HepG2 (cell line): ENCODE measurements around the gene FAM98A. TPM values are rescaled to one million over a fixed set of nuclear protein-coding genes. Genes with fewer than 3 reads are reported as not detected.

Experiments
- ATAC-seq: fragments of 200-7000 bp; cut with Tn5 transposase; 3 replicates; pipeline ENCODE4 v1.9.1; 2020; ENCODE audit warnings: mild to moderate bottlenecking, moderate library complexity
- BruUV-seq: library from RNA; stranded (reverse); fragments of 400-500 nt; replicated peaks from 2 replicates; lab custom pipeline; 2021; lab: Mats Ljungman, UMichigan
- CTCF ChIA-PET: fragments of 300-600 bp; formaldehyde crosslinking; extraction: SDS; loops from one replicate; lab custom pipeline; 2021; ENCODE audit warnings: low total read pairs, inconsistent platforms, low intra/inter-chr PET ratio; lab: Yijun Ruan, JAX
- POLR2A ChIA-PET: fragments of 350-600 bp; sonication (Branson Sonifier 250); formaldehyde crosslinking; loops from one replicate; lab custom pipeline; 2020; ENCODE audit warnings: antibody characterized with exemption, inconsistent platforms; lab: Yijun Ruan, JAX
- DNase-seq: peaks from one replicate; pipeline ENCODE4 v3.0.0-alpha.2; 2015; ENCODE audit warnings: low spot score
- FAIRE-seq: peaks from 3 replicates; lab custom pipeline; 2011; peaks lifted over from hg19 to GRCh38; lab: Jason Lieb, UNC
- H2AFZ ChIP-seq: one replicate; pipeline ENCODE4 v1.6.1; 2011; ENCODE audit warnings: low read length, inconsistent platforms
- H3K27ac ChIP-seq: fragments of 300-600 bp; 3 replicates; pipeline ENCODE4 v1.8.0; 2011; ENCODE audit warnings: mixed run types, mild to moderate bottlenecking, mixed read lengths, low read length, inconsistent platforms; ENCODE audit not compliant: insufficient read depth; ENCODE audit errors: extremely low read length
- H3K27me3 ChIP-seq, 2 experiments: fragments of 200-600 bp in 1 of 2; 2 replicates in 1 of 2; 3 replicates in 1 of 2; pipeline versions ENCODE4 v1.6.0 to v1.8.0; 2011; ENCODE audit warnings: low read length in 2 of 2, mild to moderate bottlenecking in 2 of 2, moderate library complexity in 2 of 2, inconsistent platforms in 1 of 2; ENCODE audit not compliant: insufficient read depth in 2 of 2, control insufficient read depth in 1 of 2
- H3K36me3 ChIP-seq, 2 experiments: fragments of 200-600 bp in 1 of 2; replicated peaks in 1 of 2; 2 replicates in 1 of 2; 3 replicates in 1 of 2; pipeline versions ENCODE4 v1.5.1 to v1.8.0; 2011; ENCODE audit warnings: low read length in 2 of 2, inconsistent platforms in 1 of 2; ENCODE audit not compliant: insufficient read depth in 2 of 2, control insufficient read depth in 1 of 2
- H3K4me1 ChIP-seq: 2 replicates; pipeline ENCODE4 v1.5.1; 2012; ENCODE audit warnings: low read length, inconsistent platforms; ENCODE audit not compliant: insufficient read depth
- H3K4me2 ChIP-seq: 2 replicates; pipeline ENCODE4 v1.6.0; 2011; ENCODE audit warnings: low read depth, low read length, inconsistent platforms
- H3K4me3 ChIP-seq, 3 experiments: fragments of 200-600 bp in 1 of 3; sonication (generic), shearing (Covaris generic) in 1 of 3; replicated peaks in 1 of 3; 2 replicates each; pipeline ENCODE4 v1.5.1; 2011 to 2016; ENCODE audit warnings: low read length in 3 of 3, inconsistent platforms in 2 of 3, low read depth in 2 of 3, mild to moderate bottlenecking in 2 of 3, control low read depth in 1 of 3, mixed read lengths in 1 of 3; ENCODE audit not compliant: insufficient read depth in 1 of 3
- H3K79me2 ChIP-seq: one replicate; pipeline ENCODE4 v1.6.1; 2011; ENCODE audit warnings: low read length, inconsistent platforms; ENCODE audit not compliant: insufficient read depth
- H3K9ac ChIP-seq: 2 replicates; pipeline ENCODE4 v1.6.0; 2011; ENCODE audit warnings: mild to moderate bottlenecking, low read depth, low read length, inconsistent platforms; ENCODE audit not compliant: insufficient read depth
- H3K9me3 ChIP-seq: 2 replicates; pipeline ENCODE4 v1.5.1; 2012; ENCODE audit warnings: mild to moderate bottlenecking, low read length
- H4K20me1 ChIP-seq: 2 replicates; pipeline ENCODE4 v1.6.0; 2011; ENCODE audit warnings: inconsistent platforms, mild to moderate bottlenecking, low read length, moderate library complexity; ENCODE audit not compliant: insufficient read depth
- CREB1 ChIP-seq, 2 experiments: fragments of 450-650 bp in 1 of 2; IDR thresholded peaks; 2 replicates each; pipeline ENCODE4 v1.6.1; 2016 to 2017; ENCODE audit warnings: control low read depth in 1 of 2, mild to moderate bottlenecking in 1 of 2, missing compliant biosample characterization in 1 of 2, missing genetic modification characterization in 1 of 2
- CREM ChIP-seq, 2 experiments: sonication (generic) in 1 of 2; formaldehyde crosslinking in 1 of 2; IDR thresholded peaks; 2 replicates each; pipeline versions ENCODE4 v1.4.0 to v1.6.1; 2016 to 2020; ENCODE audit warnings: antibody characterized with exemption in 1 of 2, mild to moderate bottlenecking in 1 of 2, missing genetic modification reagents in 1 of 2
- ERF ChIP-seq: IDR thresholded peaks from 2 replicates; pipeline ENCODE4 v1.6.1; 2018; ENCODE audit warnings: missing biosample characterization, missing genetic modification reagents
- HOXA5 ChIP-seq: sonication (generic); formaldehyde crosslinking; IDR thresholded peaks from 2 replicates; pipeline ENCODE4 v1.4.0; 2020; ENCODE audit warnings: missing genetic modification reagents
- KDM5A ChIP-seq: fragments of 200-600 bp; sonication (generic); IDR thresholded peaks from 2 replicates; pipeline ENCODE4 v1.7.0; 2018; ENCODE audit warnings: antibody characterized with exemption, mild to moderate bottlenecking, low read length, borderline replicate concordance
- MED1 ChIP-seq: sonication (generic); formaldehyde crosslinking; IDR thresholded peaks from 2 replicates; pipeline ENCODE4 v1.4.0; 2020; ENCODE audit warnings: missing genetic modification reagents
- RAD21 ChIP-seq: fragments of 450-650 bp; formaldehyde crosslinking; IDR thresholded peaks from 2 replicates; pipeline ENCODE4 v1.5.0; 2020; ENCODE audit warnings: mild to moderate bottlenecking
- REL ChIP-seq: sonication (generic); formaldehyde crosslinking; conservative IDR thresholded peaks from 2 replicates; pipeline ENCODE4 v1.8.0; 2022; ENCODE audit warnings: mild to moderate bottlenecking, missing genetic modification reagents, moderate library complexity
- SMC3 ChIP-seq: IDR thresholded peaks from 2 replicates; pipeline ENCODE4 v1.6.1; 2011; ENCODE audit warnings: low read length, improper control_type of control experiment
- ZNF816 ChIP-seq: sonication (generic); formaldehyde crosslinking; IDR thresholded peaks from 2 replicates; pipeline ENCODE4 v1.8.0; 2022; ENCODE audit warnings: missing genetic modification reagents, mild to moderate bottlenecking, borderline replicate concordance
- WGBS: methylation state at CpG from one replicate; pipeline ENCODE4 v1.1.6; 2017; ENCODE audit warnings: low lambda C conversion rate; 5-methylcytosine and 5-hydroxymethylcytosine counted together
- in situ Hi-C: cut with HindIII; loops from 2 replicates; pipeline ENCODE4 v1.10.0; 2017; ENCODE audit warnings: low pct_unique_long_range_greater_than_20kb; ENCODE audit not compliant: extremely low pct_ligation_motif_present
- intact Hi-C: fragments of 100-400 bp; cut with micrococcal nuclease; formaldehyde crosslinking; loops from one replicate; pipeline ENCODE4 v1.10.0; 2022; ENCODE audit not compliant: unreplicated experiment
- polyA plus RNA-seq, 8 experiments: library from polyadenylated mRNA; depleted of rRNA in 3 of 8; stranded (reverse) in 7 of 8; unstranded in 1 of 8; fragments of >200 nt; fragmentation: Illumina TruSeq in 4 of 8; extraction: Trizol in 4 of 8; gene quantifications; 2 replicates each; pipeline versions ENCODE4 v1.2.1 to v1.2.3, GENCODE V29; 2011 to 2016; ENCODE audit warnings: low read depth in 4 of 8, missing spikeins in 1 of 8, mixed read lengths in 1 of 8; ENCODE audit not compliant: insufficient read depth in 1 of 8
- total RNA-seq, 5 experiments: library from RNA; depleted of rRNA; stranded (reverse); fragments of >200 nt; fragmentation: Illumina TruSeq; extraction: Trizol; gene quantifications; 2 replicates each; pipeline ENCODE4 v1.2.3, GENCODE V29; 2016; ENCODE audit warnings: low read depth in 1 of 5
- TF ChIP-seq, protein P1 (sequence below): sonication (generic); formaldehyde crosslinking; IDR thresholded peaks from 2 replicates; pipeline ENCODE4 v1.5.0; 2020; ENCODE audit warnings: missing genetic modification reagents
- TF ChIP-seq, protein P2 (sequence below): sonication (generic); formaldehyde crosslinking; IDR thresholded peaks from 2 replicates; pipeline ENCODE4 v1.4.0; 2020; ENCODE audit warnings: missing genetic modification reagents

The FAM98A gene
- total and polyA plus RNA-seq, 2 of the 13 experiments (the other 11 are each of a cell fraction or from before 2014, with no cell fraction given): 44.0 to 61.4 TPM

DNA sequence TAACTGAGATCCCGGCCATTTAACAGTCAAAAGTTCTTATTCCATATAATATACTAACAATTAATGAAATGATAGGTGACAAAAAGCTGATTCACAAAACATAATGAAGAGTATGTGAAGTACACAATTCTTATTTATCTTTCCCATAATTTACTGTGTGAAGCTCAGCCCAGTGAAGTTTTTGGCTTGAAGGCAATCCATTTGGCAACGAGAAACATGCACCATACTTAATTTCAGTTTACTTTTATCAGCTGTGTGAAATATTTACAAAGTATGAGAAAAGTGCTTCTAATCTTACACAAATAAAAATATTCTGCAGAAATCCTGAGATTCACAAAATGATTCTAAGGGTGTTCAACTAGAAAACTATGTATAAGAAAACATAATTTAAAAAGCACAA, 12.3 kb downstream of the FAM98A start:
- no TSS peak for BruUV-seq
- no peak overlapping the region for H2AFZ ChIP-seq
- no peaks in the 10 kb centered on the region for H3K9me3 ChIP-seq
- H3K36me3 ChIP-seq: peaks cover 12 to 66% of the 10 kb centered on the region in 2 experiments
- no peak overlapping the region for H3K9ac ChIP-seq
- ATAC-seq (no peak), DNase-seq (no peak), FAIRE-seq (no peak)
- CTCF ChIA-PET: no interaction called here
- intact Hi-C loops (no loop called here), in situ Hi-C loops (loop anchor here (25.0 kb wide), 1 partner anchor 824 kb away; no protein-coding TSS in a partner anchor)
- H3K4me1 ChIP-seq: no peaks in the 10 kb centered on the region
- H3K4me2 ChIP-seq: no peak overlapping the region
- POLR2A ChIA-PET: no interaction called here
- WGBS: 98% methylated on average over 2 of the region's 2 CpGs
- no peaks in the 10 kb centered on the region for H3K79me2 ChIP-seq
- H3K27me3 ChIP-seq: no peaks in the 10 kb centered on the region
- H3K27ac ChIP-seq: no peak overlapping the region
- no peaks in the 10 kb centered on the region for H4K20me1 ChIP-seq
- TF ChIP-seq ERF (CRISPR knock-in tag): no peak
- no peak overlapping the region for H3K4me3 ChIP-seq

DNA sequence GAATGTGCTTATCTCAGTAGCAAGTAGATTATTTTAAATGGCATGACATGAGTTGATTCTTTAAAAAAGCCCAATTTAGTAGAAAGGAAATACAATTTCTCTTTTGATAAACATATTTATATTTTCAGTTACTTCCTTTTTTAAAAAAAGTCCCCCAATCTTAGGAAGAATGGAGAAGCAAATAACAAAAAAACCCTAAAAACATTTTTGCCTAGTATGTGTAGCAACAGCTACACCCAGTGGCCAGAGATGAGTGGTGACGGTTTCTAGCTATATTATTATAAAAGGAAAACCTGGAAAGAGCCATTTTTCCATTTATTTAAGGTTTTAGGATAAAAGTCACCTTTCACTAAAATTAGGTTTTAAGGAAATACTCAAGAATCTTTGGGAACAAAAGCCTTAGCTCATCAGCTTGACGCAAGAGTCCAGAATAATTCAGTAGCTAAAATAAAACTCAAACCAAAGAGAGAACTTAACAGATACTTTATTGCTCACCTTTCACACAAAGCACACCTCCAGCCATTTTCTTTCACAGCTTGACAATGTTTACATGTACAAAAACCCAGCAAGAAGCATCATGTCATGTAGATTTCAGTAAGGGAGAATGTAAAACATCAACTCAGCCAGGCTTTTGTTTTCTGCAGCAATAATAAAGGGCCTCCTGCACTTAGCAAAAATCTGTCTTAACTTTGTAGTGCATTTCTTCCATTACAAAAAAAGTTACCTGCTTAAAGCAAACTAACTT, 15.7 kb downstream of the FAM98A start:
- Histone ChIP-seq H2AFZ (no peak overlapping the region), H3K4me1 (no peaks in the 10 kb centered on the region), H3K36me3 (peaks cover 10 to 46% of the 10 kb centered on the region in 2 experiments), H3K9ac (no peak overlapping the region), H3K4me2 (no peak overlapping the region), H4K20me1 (no peaks in the 10 kb centered on the region), H3K27me3 (no peaks in the 10 kb centered on the region), H3K4me3 (no peak overlapping the region), H3K79me2 (no peaks in the 10 kb centered on the region), H3K9me3 (no peaks in the 10 kb centered on the region), H3K27ac (no peak overlapping the region)
- in situ Hi-C loops (loop anchor here (5.0 to 25.0 kb wide), 3 partner anchors 106 to 821 kb away; partner anchors contain the start of gene RASGRP3), intact Hi-C loops (loop anchor here (1.0 to 5.0 kb wide), 4 partner anchors 106 to 811 kb away; partner anchors contain the start of genes LTBP1 and RASGRP3)
- 58% methylated on average over 2 of the region's 2 CpGs for WGBS
- BruUV-seq: no TSS peak
- ATAC-seq (peak; percentile 68), DNase-seq (peak; percentile 36), FAIRE-seq (no peak)
- ChIA-PET CTCF (interaction anchor here (1.6 kb wide), 1 partner anchor 170 kb away, joined by 7 read pairs; no protein-coding TSS in a partner anchor), POLR2A (interaction anchor here (1.2 kb wide), 1 partner anchor 16 kb away, joined by 7 read pairs; the partner anchor contains the start of gene FAM98A)
- no peak for TF ChIP-seq ZNF816
- peak; percentile 56; the same call in 1 of the 2 replicates for TF ChIP-seq RAD21
- TF ChIP-seq CREM (IDR thresholded peaks at IDR 0.05): 0 out of 2 replicates have a peak, but pooled peaks have one; percentile 14
- TF ChIP-seq CREM (CRISPR knock-in tag; IDR thresholded peaks at IDR 0.05): no peak
- TF ChIP-seq CREB1 (IDR thresholded peaks at IDR 0.05): no peak
- TF ChIP-seq CREB1 (CRISPR knock-in tag; IDR thresholded peaks at IDR 0.05): no peak
- TF ChIP-seq, protein P1, sequence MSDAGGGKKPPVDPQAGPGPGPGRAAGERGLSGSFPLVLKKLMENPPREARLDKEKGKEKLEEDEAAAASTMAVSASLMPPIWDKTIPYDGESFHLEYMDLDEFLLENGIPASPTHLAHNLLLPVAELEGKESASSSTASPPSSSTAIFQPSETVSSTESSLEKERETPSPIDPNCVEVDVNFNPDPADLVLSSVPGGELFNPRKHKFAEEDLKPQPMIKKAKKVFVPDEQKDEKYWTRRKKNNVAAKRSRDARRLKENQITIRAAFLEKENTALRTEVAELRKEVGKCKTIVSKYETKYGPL: no peak
- TF ChIP-seq REL (CRISPR knock-in tag): no peak
- no peak for TF ChIP-seq MED1
- peak; percentile 78 for TF ChIP-seq SMC3
- TF ChIP-seq HOXA5: no peak
- peak; percentile 41; the same call in 1 of the 2 replicates for TF ChIP-seq KDM5A
- TF ChIP-seq, protein P2, sequence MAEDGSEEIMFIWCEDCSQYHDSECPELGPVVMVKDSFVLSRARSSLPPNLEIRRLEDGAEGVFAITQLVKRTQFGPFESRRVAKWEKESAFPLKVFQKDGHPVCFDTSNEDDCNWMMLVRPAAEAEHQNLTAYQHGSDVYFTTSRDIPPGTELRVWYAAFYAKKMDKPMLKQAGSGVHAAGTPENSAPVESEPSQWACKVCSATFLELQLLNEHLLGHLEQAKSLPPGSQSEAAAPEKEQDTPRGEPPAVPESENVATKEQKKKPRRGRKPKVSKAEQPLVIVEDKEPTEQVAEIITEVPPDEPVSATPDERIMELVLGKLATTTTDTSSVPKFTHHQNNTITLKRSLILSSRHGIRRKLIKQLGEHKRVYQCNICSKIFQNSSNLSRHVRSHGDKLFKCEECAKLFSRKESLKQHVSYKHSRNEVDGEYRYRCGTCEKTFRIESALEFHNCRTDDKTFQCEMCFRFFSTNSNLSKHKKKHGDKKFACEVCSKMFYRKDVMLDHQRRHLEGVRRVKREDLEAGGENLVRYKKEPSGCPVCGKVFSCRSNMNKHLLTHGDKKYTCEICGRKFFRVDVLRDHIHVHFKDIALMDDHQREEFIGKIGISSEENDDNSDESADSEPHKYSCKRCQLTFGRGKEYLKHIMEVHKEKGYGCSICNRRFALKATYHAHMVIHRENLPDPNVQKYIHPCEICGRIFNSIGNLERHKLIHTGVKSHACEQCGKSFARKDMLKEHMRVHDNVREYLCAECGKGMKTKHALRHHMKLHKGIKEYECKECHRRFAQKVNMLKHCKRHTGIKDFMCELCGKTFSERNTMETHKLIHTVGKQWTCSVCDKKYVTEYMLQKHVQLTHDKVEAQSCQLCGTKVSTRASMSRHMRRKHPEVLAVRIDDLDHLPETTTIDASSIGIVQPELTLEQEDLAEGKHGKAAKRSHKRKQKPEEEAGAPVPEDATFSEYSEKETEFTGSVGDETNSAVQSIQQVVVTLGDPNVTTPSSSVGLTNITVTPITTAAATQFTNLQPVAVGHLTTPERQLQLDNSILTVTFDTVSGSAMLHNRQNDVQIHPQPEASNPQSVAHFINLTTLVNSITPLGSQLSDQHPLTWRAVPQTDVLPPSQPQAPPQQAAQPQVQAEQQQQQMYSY (CRISPR knock-in tag): 0 out of 2 replicates have a peak, but pooled peaks have one; percentile 16
